IMR-90 (cell line): ENCODE data around the gene KDM4B.

Experiments
- CTCF ChIP-seq: conservative IDR thresholded peaks from 2 replicates; pipeline ENCODE4 v1.5.1; 2012; ENCODE audit warnings: mild to moderate bottlenecking, low read depth, low read length, improper control_type of control experiment
- POLR2A ChIP-seq: IDR thresholded peaks from 2 replicates; pipeline ENCODE4 v1.6.1; 2012; ENCODE audit warnings: mild to moderate bottlenecking, low read depth, low read length
- USF2 ChIP-seq: fragments of 150-350 bp; IDR thresholded peaks from 2 replicates; pipeline ENCODE4 v1.6.1; 2017; ENCODE audit warnings: mild to moderate bottlenecking, antibody characterized with exemption, low read length, low read depth

- no peak for TF ChIP-seq CTCF
- no peak for TF ChIP-seq POLR2A
- TF ChIP-seq USF2, result no peak
Measured at GRCh38 chr19:5052945-5053485, 84.1 kb downstream of the KDM4B start.
